HG03565 (cell line): ENCODE measurements around the gene LY9.

Source experiments
- ATAC-seq: cut with Tn5 transposase; IDR thresholded peaks from one replicate; pipeline ENCODE4 v1.9.1; 2021; ENCODE audit warnings: mild to moderate bottlenecking, moderate library complexity; ENCODE audit not compliant: unreplicated experiment

LY9 gene

GRCh38 chr1:160834945-160835565, 39.1 kb downstream of the LY9 start:
- no peak for ATAC-seq

- no peak for ATAC-seq
Measured at GRCh38 chr1:160835751-160836150, 39.8 kb downstream of the LY9 start.

GRCh38 chr1:160836561-160836960, 40.6 kb downstream of the LY9 start:
- ATAC-seq = no peak

GRCh38 chr1:160836981-160837557, 41.1 kb downstream of the LY9 start:
- no peak for ATAC-seq

- peak; percentile 67 for ATAC-seq
Measured at GRCh38 chr1:160837558-160838205, 41.7 kb downstream of the LY9 start.

- ATAC-seq = no peak
Measured at GRCh38 chr1:160838888-160839287, 42.9 kb downstream of the LY9 start.

- no peak for ATAC-seq
Measured at GRCh38 chr1:160839746-160840145, 43.8 kb downstream of the LY9 start.

GRCh38 chr1:160841079-160841478, 45.1 kb downstream of the LY9 start:
- no peak for ATAC-seq

GRCh38 chr1:160844447-160845232, 48.7 kb downstream of the LY9 start:
- ATAC-seq = no peak

- ATAC-seq = no peak
Measured at GRCh38 chr1:160846281-160846680, 50.3 kb downstream of the LY9 start.

- no peak for ATAC-seq
Measured at GRCh38 chr1:160850541-160850940, 54.6 kb downstream of the LY9 start.

- no peak for ATAC-seq
Measured at GRCh38 chr1:160850993-160851392, 55.0 kb downstream of the LY9 start.

- ATAC-seq = no peak
Measured at GRCh38 chr1:160853014-160853413, 57.0 kb downstream of the LY9 start.

GRCh38 chr1:160853754-160854153, 57.8 kb downstream of the LY9 start:
- ATAC-seq = no peak

- peak; percentile 72 for ATAC-seq
Measured at GRCh38 chr1:160855181-160855981, 59.4 kb downstream of the LY9 start.

GRCh38 chr1:160858097-160858496, 62.1 kb downstream of the LY9 start:
- no peak for ATAC-seq

- ATAC-seq = no peak
Measured at GRCh38 chr1:160858507-160858906, 62.5 kb downstream of the LY9 start.

GRCh38 chr1:160859166-160859565, 63.2 kb downstream of the LY9 start:
- ATAC-seq = no peak

- no peak for ATAC-seq
Measured at GRCh38 chr1:160860840-160861505, 65.0 kb downstream of the LY9 start.
